Colonic mucosa (tissue), 4 donors: ENCODE results near the gene ALG10. TPM values are rescaled to one million over a fixed set of nuclear protein-coding genes. Genes with fewer than 3 reads are reported as not detected.
"Not testable (repeated sequence)": the region's sequence is repeated elsewhere in the genome, so short reads cannot be mapped to it uniquely, and the experiment has no call there.

ENCODE experiments used
- DNase-seq: peaks from one replicate; pipeline ENCODE4 v3.0.0-alpha.2; 2020
- H3K27ac ChIP-seq: fragments of 200-600 bp; one replicate; pipeline ENCODE4 v1.8.0; 2021
- H3K27me3 ChIP-seq: fragments of 200-600 bp; one replicate; pipeline ENCODE4 v1.8.0; 2021
- H3K36me3 ChIP-seq: fragments of 200-600 bp; one replicate; pipeline ENCODE4 v1.8.0; 2021
- H3K4me1 ChIP-seq: fragments of 200-600 bp; one replicate; pipeline ENCODE4 v1.8.0; 2021; ENCODE audit warnings: mild to moderate bottlenecking
- H3K4me3 ChIP-seq: fragments of 200-600 bp; one replicate; pipeline ENCODE4 v1.8.0; 2021
- H3K9ac ChIP-seq, 2 donors: one replicate each; pipeline ENCODE4 v1.7.0; 2013; ENCODE audit warnings: control low read depth in 2 of 2, low read depth in 2 of 2, low read length in 2 of 2
- H3K9me3 ChIP-seq: fragments of 200-600 bp; one replicate; pipeline ENCODE4 v1.8.0; 2021
- intact Hi-C: fragments of 100-400 bp; cut with DNase I; formaldehyde crosslinking; loops from one replicate; pipeline ENCODE4 v1.14.1; 2022
- total RNA-seq, 2 donors: library from RNA; stranded (reverse); fragmentation: NEBNext Ultra II Directional in 1 of 2; extraction: Animal tissue kit (Norgen Biotek cat#: 25700) in 1 of 2; gene quantifications; one replicate each; pipeline ENCODE4 v1.2.1, GENCODE V29; 2021
- TF ChIP-seq, protein P1 (sequence below): fragments of 200-600 bp; IDR thresholded peaks from one replicate; pipeline ENCODE4 v1.8.0; 2022; ENCODE audit warnings: antibody characterized with exemption, mild to moderate bottlenecking
- donor health status: healthy.
- donor health status: DM: no; HTN: no; CAD: no.
- donor health status: DM: no; HTN: no; CAD: no.

ALG10 gene
- total RNA-seq, 2 donors from 2014 or later: 5.6 to 10.2 TPM

DNA sequence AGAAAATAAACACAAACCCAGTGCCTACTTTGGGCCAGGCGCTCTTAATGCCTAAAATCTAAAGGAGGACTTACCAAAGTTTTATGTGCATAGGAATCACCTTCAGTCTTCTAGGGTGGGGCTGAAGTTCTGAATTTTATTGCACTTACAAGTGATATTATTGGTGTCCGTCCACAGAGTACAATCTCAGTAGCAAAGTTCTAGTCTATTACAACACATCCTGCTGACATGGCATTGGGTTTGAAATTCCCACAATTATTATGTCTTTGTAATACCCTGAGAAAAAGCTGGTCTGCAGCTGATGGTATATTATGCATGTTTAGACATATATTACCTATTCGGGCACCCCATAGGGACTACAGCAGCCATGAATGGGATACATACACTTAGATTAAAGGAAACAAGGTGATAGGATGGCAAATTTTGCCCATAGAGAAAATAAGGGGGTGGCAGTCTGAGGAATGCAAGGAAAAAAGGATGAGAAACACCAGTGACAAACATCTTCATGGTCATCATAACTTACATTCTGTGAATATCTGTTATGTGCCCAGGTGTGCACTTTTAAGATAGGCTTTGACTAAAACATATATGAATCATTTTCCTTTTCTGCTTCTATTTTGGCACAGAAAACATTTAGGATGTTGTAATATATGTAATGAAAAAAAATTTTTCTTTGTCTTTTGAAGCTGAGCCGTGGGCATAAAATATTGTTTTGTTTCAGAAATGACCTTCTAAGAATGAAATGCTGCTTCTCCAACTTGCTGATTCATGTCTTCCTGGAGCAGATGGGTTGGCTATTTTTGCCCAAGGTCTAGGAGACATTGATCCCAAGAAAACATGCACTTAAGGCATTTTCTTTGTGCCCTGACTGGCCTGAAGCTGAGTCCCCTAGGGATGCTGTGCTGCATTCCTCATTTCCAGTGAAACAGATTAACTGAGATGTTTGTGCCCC lies 27.2 kb upstream of the ALG10 start:
- no peak overlapping the region for H3K9ac ChIP-seq
- H3K4me3 ChIP-seq: no peak overlapping the region
- no peaks in the 10 kb centered on the region for H3K9me3 ChIP-seq
- intact Hi-C loops: no loop called here
- TF ChIP-seq, protein P1, sequence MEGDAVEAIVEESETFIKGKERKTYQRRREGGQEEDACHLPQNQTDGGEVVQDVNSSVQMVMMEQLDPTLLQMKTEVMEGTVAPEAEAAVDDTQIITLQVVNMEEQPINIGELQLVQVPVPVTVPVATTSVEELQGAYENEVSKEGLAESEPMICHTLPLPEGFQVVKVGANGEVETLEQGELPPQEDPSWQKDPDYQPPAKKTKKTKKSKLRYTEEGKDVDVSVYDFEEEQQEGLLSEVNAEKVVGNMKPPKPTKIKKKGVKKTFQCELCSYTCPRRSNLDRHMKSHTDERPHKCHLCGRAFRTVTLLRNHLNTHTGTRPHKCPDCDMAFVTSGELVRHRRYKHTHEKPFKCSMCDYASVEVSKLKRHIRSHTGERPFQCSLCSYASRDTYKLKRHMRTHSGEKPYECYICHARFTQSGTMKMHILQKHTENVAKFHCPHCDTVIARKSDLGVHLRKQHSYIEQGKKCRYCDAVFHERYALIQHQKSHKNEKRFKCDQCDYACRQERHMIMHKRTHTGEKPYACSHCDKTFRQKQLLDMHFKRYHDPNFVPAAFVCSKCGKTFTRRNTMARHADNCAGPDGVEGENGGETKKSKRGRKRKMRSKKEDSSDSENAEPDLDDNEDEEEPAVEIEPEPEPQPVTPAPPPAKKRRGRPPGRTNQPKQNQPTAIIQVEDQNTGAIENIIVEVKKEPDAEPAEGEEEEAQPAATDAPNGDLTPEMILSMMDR: no peak
- no peak for DNase-seq
- no peak overlapping the region for H3K27ac ChIP-seq
- H3K4me1 ChIP-seq: no peaks in the 10 kb centered on the region
- H3K36me3 ChIP-seq: no peaks in the 10 kb centered on the region
- H3K27me3 ChIP-seq: no peaks in the 10 kb centered on the region

DNA sequence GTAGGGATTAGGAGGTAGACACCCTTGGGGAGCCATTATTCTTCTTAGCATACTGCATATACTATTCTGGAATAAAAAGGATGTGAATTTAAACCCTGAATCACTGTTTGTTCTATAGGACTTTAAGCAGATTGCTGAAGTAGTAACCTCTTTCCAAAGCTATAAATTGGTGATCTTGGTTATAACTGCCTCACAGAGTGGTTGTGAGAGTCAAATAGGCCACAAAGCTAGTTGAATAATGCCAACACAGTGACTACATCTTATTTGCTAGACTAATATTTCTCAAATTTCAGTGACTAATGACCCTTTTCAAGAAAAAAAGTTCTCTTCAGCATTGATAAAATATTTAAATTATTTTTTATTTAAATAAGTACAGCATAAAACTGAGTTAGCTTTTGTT lies 13.5 kb upstream of the ALG10 start:
- H3K4me1 ChIP-seq, H3K9ac ChIP-seq, DNase-seq, H3K4me3 ChIP-seq, H3K36me3 ChIP-seq, intact Hi-C loops, H3K27ac ChIP-seq, H3K9me3 ChIP-seq, H3K27me3 ChIP-seq: not testable (repeated sequence)

DNA sequence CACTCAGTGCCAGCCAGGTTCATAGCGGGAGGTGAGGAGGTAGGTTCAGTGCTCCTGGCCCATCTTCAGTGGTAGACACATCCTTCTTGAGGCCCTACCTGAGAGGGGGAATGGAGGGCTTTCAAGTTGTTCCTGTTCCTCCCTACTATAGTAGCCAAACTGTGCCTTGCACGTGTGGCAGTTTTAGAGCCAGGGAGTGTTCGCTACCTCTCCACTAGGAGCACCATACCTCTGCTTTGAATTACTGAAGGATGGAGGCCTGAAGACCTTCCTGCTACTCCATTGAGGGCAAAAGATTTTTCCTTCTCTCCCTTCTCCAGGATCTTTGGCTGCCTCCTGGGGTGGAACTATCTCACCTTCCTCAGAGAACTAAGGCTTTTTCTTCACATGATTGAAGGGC lies 5.9 kb upstream of the ALG10 start:
- TF ChIP-seq, protein P1: no peak
- Histone ChIP-seq H3K27ac (no peak overlapping the region), H3K4me1 (no peaks in the 10 kb centered on the region), H3K9me3 (no peaks in the 10 kb centered on the region), H3K4me3 (no peak overlapping the region), H3K36me3 (no peaks in the 10 kb centered on the region), H3K27me3 (no peaks in the 10 kb centered on the region), H3K9ac (no peak overlapping the region)
- no peak for DNase-seq
- intact Hi-C loops: no loop called here

DNA sequence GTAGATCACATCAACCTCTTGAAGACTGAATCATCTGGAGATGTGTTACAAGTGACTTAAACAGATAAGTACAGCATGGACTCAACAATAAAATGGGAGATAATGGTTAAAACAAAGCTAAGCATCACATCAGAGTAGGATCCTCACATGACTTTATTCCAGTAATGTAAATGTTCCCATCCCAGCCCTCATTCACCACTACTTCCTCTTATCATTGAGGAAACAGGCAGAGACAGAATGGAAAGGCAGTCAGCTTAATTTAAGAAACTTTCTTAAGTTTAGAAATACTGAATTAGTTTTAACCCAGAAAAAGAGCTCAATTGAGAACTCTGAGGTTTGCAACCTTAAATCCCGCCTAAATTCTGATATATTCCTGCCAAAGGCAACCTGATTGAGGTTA lies 1.2 kb upstream of the ALG10 start:
- Histone ChIP-seq H3K27me3 (no peaks in the 10 kb centered on the region), H3K36me3 (no peaks in the 10 kb centered on the region), H3K27ac (no peak overlapping the region), H3K9ac (no peak overlapping the region), H3K9me3 (no peaks in the 10 kb centered on the region), H3K4me3 (no peak overlapping the region), H3K4me1 (no peaks in the 10 kb centered on the region)
- TF ChIP-seq, protein P1: no peak
- intact Hi-C loops: loop anchor here (5.0 to 10.0 kb wide), 2 partner anchors 1264 to 1656 kb away; partner anchors contain the start of gene YARS2
- DNase-seq: no peak

DNA sequence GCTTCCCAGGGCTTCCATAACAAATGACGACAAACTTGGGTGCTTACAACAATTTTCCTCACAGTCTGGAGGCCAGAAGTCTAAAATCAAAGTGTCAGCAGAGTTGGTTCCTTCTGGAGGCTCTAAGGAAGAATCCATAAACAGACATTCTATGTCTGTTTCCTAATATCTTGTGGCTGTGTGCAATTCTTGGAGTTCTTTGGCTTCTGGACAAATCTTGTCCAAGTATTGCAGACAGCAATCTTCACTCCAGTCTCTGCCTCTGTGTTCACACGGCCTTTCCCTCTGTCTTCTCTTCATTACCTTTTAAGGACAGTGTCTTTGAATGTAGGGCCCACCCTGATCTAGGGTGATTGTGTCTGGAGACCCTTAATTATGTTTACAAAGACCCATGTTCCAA lies 5.4 kb downstream of the ALG10 start:
- intact Hi-C loops: loop anchor here (10.0 kb wide), 1 partner anchor 1663 kb away; no protein-coding TSS in a partner anchor
- not testable (repeated sequence) for H3K27ac ChIP-seq, H3K9ac ChIP-seq, DNase-seq, H3K4me3 ChIP-seq, H3K4me1 ChIP-seq, H3K36me3 ChIP-seq, H3K9me3 ChIP-seq, H3K27me3 ChIP-seq

DNA sequence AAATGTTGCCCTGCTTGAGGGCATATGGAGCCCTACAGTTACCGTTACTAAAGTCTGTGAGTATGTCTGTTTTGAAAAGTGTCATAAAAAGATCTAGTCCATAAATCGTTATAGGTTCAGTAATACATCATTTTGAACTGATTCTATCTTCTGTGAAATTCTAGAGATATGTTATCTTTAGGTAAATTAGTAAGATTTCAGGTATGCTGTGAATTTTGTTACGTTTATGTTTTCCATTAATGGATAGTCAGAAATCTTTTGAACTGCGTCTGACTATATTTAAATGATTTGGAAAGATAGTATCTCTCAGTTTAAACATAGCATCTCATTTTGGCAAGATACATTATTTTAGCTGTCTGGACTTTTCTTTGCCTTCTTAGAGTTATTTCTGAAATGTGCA lies 8.3 kb downstream of the ALG10 start:
- Histone ChIP-seq H3K9ac (no peak overlapping the region), H3K4me3 (no peak overlapping the region), H3K27ac (no peak overlapping the region), H3K27me3 (no peaks in the 10 kb centered on the region), H3K4me1 (no peaks in the 10 kb centered on the region), H3K9me3 (no peaks in the 10 kb centered on the region), H3K36me3 (no peaks in the 10 kb centered on the region)
- no peak for DNase-seq
- intact Hi-C loops: no loop called here
- TF ChIP-seq, protein P1: no peak
